HG03060 (cell line): Measurements from ENCODE around the gene SLC39A11.
"Not testable (repeated sequence)": the region's sequence is repeated elsewhere in the genome, so short reads cannot be mapped to it uniquely, and the experiment has no call there.

ENCODE experiments used
- ATAC-seq: cut with Tn5 transposase; IDR thresholded peaks from one replicate; pipeline ENCODE4 v1.9.1; 2021; ENCODE audit warnings: low read depth, moderate number of reproducible peaks; ENCODE audit not compliant: unreplicated experiment

Gene SLC39A11

GRCh38 chr17:72812823-72813222, 279.7 kb downstream of the SLC39A11 start:
- ATAC-seq, result no peak

GRCh38 chr17:72811976-72812687, 280.4 kb downstream of the SLC39A11 start:
- ATAC-seq, result no peak

DNA sequence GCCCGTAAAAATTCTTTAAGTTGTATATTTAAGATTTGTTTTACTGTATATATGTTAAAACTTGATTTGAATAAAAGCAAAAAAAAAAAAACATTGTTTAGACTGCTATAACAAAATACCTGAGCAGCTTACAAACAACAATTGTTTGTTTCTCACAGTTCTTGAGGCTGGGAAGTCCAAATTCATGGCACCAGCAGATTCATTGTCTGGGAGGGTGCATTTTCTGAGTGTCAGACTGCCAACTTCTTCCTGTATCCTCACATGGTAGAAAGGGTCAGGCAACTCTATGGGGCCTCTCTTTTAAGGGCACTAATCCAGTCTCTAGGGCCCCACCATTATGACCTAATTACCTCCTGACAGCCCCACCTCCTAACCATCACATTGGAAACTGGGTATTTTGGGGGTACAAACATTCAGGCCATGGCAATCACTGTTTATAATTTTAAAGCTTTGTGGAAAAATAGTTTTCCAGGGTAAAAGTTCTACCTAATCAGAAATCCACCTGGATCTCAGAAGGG, 281.4 kb downstream of the SLC39A11 start:
- no peak for ATAC-seq

GRCh38 chr17:72806011-72806410, 286.5 kb downstream of the SLC39A11 start:
- no peak for ATAC-seq

DNA sequence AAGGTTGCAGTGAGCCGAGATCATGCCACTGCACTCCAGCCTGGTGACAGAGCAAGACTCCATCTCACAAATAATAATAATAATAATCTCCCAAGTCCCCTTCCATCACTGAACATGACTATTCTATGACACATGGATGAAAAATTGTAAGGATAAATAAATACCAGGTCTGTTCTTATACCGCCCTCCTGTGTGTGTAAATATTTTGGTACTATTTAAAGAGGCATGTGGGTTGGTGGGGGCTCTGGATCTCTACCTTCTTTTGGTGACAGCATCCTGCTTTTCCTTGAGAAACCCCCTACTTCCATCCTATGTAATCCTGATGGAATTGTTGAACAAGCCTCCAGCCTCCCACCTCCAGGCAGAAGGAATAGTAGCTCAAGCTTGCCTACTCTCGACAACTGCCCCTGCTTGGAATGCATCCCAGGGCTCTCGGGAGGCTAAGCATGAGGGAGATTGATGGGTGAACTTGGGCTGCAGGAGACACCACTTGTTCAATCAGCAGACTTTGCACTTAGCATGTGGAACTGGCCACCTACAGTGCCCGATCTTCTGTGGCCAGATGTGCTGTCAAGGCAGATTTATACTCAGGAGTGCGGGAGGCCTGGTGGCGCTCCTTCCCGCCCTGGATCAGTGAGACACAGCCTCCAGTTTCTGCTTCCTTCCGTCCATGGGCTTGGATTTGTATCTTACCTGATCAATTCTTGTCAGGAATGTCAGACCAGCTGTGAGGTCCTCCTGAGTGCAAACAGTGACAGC, 287.4 kb downstream of the SLC39A11 start:
- ATAC-seq, result no peak

DNA sequence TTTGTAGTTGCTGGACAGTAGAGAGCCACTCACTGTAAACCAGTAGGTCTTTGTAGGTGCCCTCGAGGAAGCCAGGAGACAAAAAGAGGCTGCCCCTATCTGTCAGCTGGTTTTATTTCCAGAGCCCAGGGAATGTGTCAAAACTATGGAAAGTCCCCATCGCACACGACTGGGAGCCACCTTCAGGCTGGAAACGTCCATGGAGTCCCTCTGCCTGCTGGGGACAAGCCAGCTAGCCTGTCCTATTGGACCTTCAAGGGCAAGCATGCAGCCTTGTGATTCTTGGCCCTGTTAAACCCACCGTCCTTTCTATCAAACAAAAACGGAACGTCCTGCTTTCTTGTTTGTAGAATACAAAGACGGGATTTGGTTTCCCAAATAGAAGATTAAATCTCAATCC, 289.8 kb downstream of the SLC39A11 start:
- no peak for ATAC-seq

DNA sequence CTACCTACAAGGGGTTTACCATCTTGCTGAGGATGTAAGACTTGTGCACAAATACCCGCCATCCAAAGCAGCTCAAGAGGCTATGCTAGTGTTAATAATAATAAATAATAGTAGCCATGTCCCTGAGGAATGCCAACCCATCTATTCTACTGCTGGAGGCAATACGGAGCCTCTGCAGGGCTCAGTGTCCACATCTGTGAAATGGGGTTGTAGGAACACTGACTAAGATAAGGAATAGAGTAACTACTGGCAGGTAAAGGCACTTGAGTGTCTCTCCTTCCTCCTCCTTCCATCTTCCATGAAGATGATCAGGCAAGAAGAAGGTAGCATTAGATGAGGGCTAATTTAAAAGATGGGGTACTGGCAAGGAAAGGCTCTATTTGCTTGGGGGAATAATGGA, 295.3 kb downstream of the SLC39A11 start:
- no peak for ATAC-seq

DNA sequence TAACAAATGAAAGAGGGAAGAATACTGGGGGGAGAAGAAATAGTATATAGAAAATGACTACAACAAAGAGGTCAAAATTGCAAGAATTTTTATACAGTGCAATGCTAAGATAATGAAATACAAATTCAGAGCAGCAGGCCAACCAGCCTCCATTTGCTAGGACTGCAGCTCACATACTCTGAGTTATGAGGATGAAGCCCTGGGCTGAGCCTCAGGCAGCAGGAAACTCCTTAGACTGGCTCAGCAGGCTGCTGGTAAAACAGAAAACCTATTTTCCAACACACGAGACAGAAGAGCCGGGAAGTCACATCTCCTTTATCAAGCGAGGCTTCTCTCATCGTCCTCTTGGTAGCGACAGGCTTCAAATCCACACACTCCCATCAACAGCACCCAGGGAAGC, 296.5 kb downstream of the SLC39A11 start:
- ATAC-seq, result no peak

DNA sequence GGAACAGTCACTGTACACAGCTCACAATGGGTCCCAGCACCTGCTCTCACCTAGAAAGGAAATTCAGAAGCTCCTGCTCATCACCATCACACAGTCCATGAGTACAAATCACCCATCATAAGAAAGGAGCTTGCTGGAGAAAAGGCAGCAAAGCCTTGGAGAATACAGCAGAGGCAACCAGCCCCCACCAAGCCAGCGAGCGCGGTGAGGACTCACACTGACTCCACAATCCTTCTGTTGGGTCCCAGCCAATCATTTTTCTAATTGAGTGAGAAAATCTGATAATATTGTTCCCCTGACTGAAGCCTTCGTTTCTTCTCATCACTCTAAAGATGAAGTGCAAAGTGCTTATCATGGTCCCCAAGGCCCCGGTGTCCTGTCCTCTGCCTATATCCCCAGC, 298.3 kb downstream of the SLC39A11 start:
- ATAC-seq, result no peak

DNA sequence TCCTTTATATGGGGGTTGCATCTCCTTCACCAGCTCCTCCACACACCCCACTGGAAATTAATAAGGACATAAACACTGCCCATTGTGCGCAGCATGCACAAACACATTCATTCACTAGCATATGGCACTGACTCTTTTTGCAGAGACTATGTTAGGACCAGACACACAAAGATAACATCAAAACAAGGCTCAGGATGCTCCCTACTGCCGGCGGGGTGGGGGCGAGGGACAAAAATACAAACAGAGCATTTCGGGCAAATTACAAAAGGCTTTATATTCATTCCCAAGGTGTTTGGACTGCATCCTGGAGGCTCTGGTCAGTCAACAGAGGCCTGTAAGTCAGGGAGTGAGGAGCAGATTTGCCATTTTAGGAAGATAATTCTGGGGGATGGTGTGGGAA, 299.7 kb downstream of the SLC39A11 start:
- ATAC-seq, result no peak

- no peak for ATAC-seq
These were observed 302.3 kb downstream of the SLC39A11 start for GRCh38 chr17:72790190-72790589.

DNA sequence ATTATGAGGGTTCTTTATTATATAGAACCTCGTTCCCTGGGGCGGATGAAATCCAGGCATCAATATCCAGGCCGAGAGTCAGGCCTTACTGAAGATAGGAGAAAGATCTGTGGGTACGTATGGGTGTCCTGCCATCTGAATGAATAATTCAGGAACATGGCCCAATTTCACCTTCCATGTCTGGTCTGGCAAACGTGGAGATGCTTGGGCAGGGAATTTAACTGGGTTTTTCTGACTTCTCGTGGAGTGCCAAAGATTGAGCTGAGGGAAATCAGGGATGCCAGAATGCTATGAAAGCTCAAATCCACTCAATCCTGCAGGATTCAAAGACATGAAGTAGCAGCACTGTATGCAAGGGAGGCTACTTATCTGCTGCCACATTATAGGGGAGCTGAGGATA, 302.8 kb downstream of the SLC39A11 start:
- no peak for ATAC-seq

DNA sequence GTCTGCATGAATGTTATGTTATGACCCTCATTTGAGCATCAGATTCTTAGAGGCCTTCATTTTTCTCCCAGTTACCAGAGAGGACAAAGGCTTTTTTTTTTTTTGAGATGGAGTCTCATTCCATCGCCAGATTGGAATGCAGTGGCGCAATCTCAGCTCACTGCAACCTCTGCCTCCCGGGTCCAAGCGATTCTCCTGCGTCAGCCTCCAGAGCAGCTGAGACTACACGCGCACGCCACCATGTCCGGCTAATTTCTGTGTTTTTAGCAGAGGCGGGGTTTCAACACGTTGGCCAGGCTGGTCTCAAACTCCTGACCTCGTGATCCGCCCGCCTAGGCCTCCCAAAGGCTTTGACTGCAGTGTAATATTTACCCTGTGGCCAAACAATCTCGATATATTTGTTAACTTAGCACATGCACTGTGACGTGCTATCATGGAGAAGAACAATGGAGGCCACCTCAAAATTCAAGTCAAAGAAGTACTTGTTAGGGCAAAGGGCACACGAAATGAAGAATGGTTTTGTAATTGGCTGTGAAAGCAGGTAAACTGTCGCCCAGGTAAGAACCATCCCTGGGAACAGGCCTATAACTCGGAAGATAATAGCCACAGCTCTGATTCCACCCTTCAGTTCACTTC, 303.4 kb downstream of the SLC39A11 start:
- no peak for ATAC-seq

GRCh38 chr17:72786209-72786608, 306.3 kb downstream of the SLC39A11 start:
- ATAC-seq, result no peak

DNA sequence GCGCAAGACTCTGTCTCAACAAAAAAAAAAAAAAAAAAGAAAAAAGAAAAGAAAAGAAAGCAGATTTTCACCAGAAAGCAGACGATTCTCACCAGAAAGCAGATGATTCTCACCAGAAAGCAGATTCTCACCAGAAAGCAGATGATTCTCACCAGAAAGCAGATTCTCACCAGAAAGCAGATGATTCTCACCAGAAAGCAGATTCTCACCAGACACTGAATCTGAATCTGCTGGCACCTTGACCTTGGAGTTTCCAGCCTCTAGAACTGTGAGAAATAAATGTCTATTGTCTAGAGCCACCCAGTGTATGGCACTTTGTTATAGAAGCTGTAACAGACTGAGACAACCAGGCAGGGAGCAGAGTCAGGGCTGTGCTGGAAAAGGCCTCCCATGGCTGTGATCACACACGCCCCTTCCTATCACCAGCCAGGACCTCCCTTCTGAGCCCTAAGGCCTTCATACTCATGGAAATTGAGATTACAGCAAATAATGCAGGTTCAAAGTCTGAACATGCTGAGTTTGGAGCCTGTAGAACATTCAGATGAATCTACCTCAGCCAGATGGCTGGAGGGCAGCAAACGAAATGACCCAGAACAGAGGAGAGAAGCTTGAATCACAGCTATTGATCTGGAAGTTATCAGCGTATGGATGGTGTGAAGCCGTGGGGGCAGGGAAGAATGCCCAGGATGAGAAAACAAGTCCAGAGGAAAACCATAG, 309.3 kb downstream of the SLC39A11 start:
- no peak for ATAC-seq

DNA sequence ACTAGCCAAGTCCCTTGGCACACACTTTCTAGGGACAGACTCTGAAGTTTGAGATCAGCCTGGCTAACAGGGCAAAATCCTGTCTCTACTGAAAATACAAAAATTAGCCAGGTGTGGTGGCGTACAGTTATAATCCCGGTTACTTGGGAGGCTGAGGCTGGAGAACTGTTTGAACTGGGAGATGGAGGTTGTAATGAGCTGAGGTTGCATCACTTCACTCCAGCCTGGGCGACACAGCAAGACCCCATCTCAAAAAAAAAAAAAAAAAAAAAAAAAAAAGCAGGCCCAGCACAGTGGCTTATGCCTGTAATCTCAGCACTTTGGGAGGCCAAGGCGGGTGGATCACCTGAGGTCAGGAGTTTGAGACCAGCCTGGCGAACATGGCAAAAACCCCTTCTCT, 310.1 kb downstream of the SLC39A11 start:
- ATAC-seq, result not testable (repeated sequence)

- ATAC-seq, result no peak
These were observed 314.0 kb downstream of the SLC39A11 start for GRCh38 chr17:72778169-72779151.

DNA sequence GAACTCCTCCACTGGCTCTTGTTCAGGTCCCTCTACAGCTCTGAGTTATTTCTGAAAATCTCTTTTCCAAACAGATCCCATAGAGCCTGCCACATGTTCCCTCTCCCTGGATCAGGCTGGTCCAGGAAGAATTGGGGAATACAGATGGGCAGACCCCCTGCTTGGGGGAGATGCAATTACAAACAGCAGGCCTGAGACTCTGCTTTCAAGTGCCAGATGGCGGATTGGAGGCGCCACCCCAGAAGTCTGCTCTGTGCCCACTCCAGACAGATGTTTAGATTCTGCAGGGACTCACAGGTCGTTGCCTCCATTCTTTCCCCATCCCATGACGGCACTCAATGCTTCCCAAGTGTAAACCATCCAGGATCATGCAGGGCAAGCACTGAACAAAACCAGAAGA, 316.6 kb downstream of the SLC39A11 start:
- no peak for ATAC-seq

GRCh38 chr17:72775237-72775636, 317.3 kb downstream of the SLC39A11 start:
- no peak for ATAC-seq

DNA sequence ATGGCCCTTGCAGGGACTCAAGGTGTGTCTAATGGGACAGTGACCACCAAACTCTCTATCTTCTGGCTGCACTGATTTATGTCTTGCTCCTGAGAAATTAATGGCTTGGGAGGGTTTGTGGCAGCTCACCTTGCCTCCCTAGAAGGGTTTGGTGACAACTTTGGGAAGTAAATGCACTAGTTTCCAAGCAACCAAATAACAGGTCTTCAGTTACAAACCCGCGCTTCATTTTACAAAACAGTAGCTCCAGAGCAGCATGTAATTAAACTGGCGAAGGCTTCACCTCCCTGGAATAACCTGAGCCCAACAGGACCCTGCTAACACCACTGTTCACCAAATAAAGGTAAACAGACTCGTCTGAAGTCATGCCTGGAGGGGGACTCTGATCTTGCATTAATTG, 318.3 kb downstream of the SLC39A11 start:
- ATAC-seq, result no peak
